H1 (cell line): ENCODE measurements around the gene CDKN2B-AS1.

Experiments
- ASH2L ChIP-seq: fragments of 200-600, 300-600 bp; sonication (generic); IDR thresholded peaks from one replicate; pipeline ENCODE4 v1.7.1; 2017; ENCODE audit warnings: low read length
- ATF3 ChIP-seq: IDR thresholded peaks from 2 replicates; pipeline ENCODE4 v1.6.1; 2011; ENCODE audit warnings: low read depth, mild to moderate bottlenecking, low read length; ENCODE audit not compliant: insufficient read depth
- BRCA1 ChIP-seq: IDR thresholded peaks from 2 replicates; pipeline ENCODE4 v1.6.1; 2012; ENCODE audit warnings: low read depth, low read length, improper control_type of control experiment
- CTCF ChIP-seq, 3 experiments: IDR thresholded peaks; 1 replicate in 2 of 3; 2 replicates in 1 of 3; pipeline versions ENCODE4 v1.5.1 to v1.6.1; 2011; ENCODE audit warnings: low read length in 3 of 3, mild to moderate bottlenecking in 3 of 3, inconsistent platforms in 2 of 3, low read depth in 1 of 3, moderate library complexity in 1 of 3; ENCODE audit not compliant: insufficient read depth in 1 of 3; ENCODE audit errors: control extremely low read depth in 1 of 3
- HDAC2 ChIP-seq, 2 experiments: fragments of 300-600 bp in 1 of 2; sonication (generic) in 1 of 2; IDR thresholded peaks; 2 replicates each; pipeline ENCODE4 v1.6.1; 2011 to 2012; ENCODE audit warnings: low read depth in 2 of 2, low read length in 2 of 2, mild to moderate bottlenecking in 2 of 2, moderate library complexity in 2 of 2, borderline replicate concordance in 1 of 2, inconsistent platforms in 1 of 2
- POLR2A ChIP-seq, 2 experiments: IDR thresholded peaks; 1 replicate in 1 of 2; 2 replicates in 1 of 2; pipeline ENCODE4 v1.6.1; 2011; ENCODE audit warnings: low read depth in 2 of 2, low read length in 2 of 2, mild to moderate bottlenecking in 2 of 2; ENCODE audit errors: control extremely low read depth in 1 of 2
- POLR2AphosphoS5 ChIP-seq: IDR thresholded peaks from 2 replicates; pipeline ENCODE4 v1.6.1; 2011; ENCODE audit warnings: low read depth, low read length
- RAD21 ChIP-seq, 2 experiments: IDR thresholded peaks in 1 of 2; conservative IDR thresholded peaks in 1 of 2; 2 replicates each; pipeline ENCODE4 v1.6.1; 2011; ENCODE audit warnings: low read depth in 2 of 2, low read length in 2 of 2, improper control_type of control experiment in 1 of 2, inconsistent platforms in 1 of 2, mild to moderate bottlenecking in 1 of 2, moderate library complexity in 1 of 2

- no peak for TF ChIP-seq POLR2AphosphoS5
- no peak for TF ChIP-seq RAD21 (IDR thresholded peaks at IDR 0.05 in 1 of 2, conservative IDR thresholded peaks at IDR 0.05 in 1 of 2; ENCODE audit: low read depth in 2 of 2, low read length in 2 of 2)
- TF ChIP-seq ASH2L = no peak
- TF ChIP-seq CTCF (IDR thresholded peaks at IDR 0.05; ENCODE audit: control extremely low read depth in 1 of 3, insufficient read depth in 1 of 3, low read depth in 1 of 3, low read length in 3 of 3) = no peak
- TF ChIP-seq POLR2A (IDR thresholded peaks at IDR 0.05; ENCODE audit: control extremely low read depth in 1 of 2, low read depth in 2 of 2, low read length in 2 of 2) = no peak
- TF ChIP-seq BRCA1 = no peak
- no peak for TF ChIP-seq HDAC2 (IDR thresholded peaks at IDR 0.05; ENCODE audit: borderline replicate concordance in 1 of 2, low read depth in 2 of 2, low read length in 2 of 2)
- TF ChIP-seq ATF3 = no peak
Observed at GRCh38 chr9:22098643-22099332, 104.2 kb downstream of the CDKN2B-AS1 start.
